CD14-positive monocyte (primary cell): ENCODE data around the gene CDH12. TPM values are rescaled to one million over a fixed set of nuclear protein-coding genes. Genes with fewer than 3 reads are reported as not detected.
"Not testable (repeated sequence)": the region's sequence is repeated elsewhere in the genome, so short reads cannot be mapped to it uniquely, and the experiment has no call there.

Experiments
- DNase-seq, 3 donors: peaks; one replicate each; pipeline ENCODE4 v3.0.0-alpha.2; 2011 to 2022
- H2AFZ ChIP-seq: 2 replicates; pipeline ENCODE4 v1.6.0; 2012; ENCODE audit warnings: mild to moderate bottlenecking, low read depth, low read length, inconsistent platforms; ENCODE audit not compliant: insufficient read depth, poor library complexity, severe bottlenecking
- H3K27ac ChIP-seq, 2 donors: 1 replicate in 1 of 2; 2 replicates in 1 of 2; pipeline ENCODE4 v1.5.1; 2012 to 2013; ENCODE audit warnings: low read length in 2 of 2, control low read depth in 1 of 2, inconsistent platforms in 1 of 2, low read depth in 1 of 2, mild to moderate bottlenecking in 1 of 2
- H3K27me3 ChIP-seq, 2 donors: one replicate each; pipeline versions ENCODE4 v1.6.0 to v1.6.1; 2011 to 2013; ENCODE audit warnings: low read length in 2 of 2; ENCODE audit not compliant: control insufficient read depth in 2 of 2, insufficient read depth in 2 of 2
- H3K36me3 ChIP-seq, 2 donors: replicated peaks in 1 of 2; 1 replicate in 1 of 2; 2 replicates in 1 of 2; pipeline versions ENCODE4 v1.5.1 to v1.6.1; 2012 to 2013; ENCODE audit warnings: low read length in 2 of 2, control low read depth in 1 of 2, inconsistent platforms in 1 of 2, mild to moderate bottlenecking in 1 of 2; ENCODE audit not compliant: insufficient read depth in 2 of 2, control insufficient read depth in 1 of 2
- H3K4me1 ChIP-seq, 2 donors: 1 replicate in 1 of 2; 2 replicates in 1 of 2; pipeline versions ENCODE4 v1.5.1 to v1.6.1; 2012 to 2013; ENCODE audit warnings: low read length in 2 of 2, control low read depth in 1 of 2, inconsistent platforms in 1 of 2, mild to moderate bottlenecking in 1 of 2, moderate library complexity in 1 of 2; ENCODE audit not compliant: insufficient read depth in 2 of 2, control insufficient read depth in 1 of 2
- H3K4me2 ChIP-seq: replicated peaks from 2 replicates; pipeline ENCODE3; 2012; ENCODE audit warnings: low read length, moderate library complexity, mild to moderate bottlenecking; ENCODE audit not compliant: poor library complexity, severe bottlenecking; ENCODE audit errors: extremely low read depth
- H3K4me3 ChIP-seq, 3 experiments: fragments of 200-600 bp in 1 of 3; sonication (generic) in 1 of 3; replicated peaks in 1 of 3; 1 replicate in 2 of 3; 2 replicates in 1 of 3; pipeline ENCODE4 v1.5.1; 2011 to 2013; ENCODE audit warnings: low read length in 3 of 3, mild to moderate bottlenecking in 3 of 3, control low read depth in 2 of 3, low read depth in 2 of 3, inconsistent platforms in 1 of 3, moderate library complexity in 1 of 3
- H3K79me2 ChIP-seq: 2 replicates; pipeline ENCODE4 v1.6.0; 2012; ENCODE audit warnings: mild to moderate bottlenecking, control low read depth, inconsistent platforms, low read length, moderate library complexity; ENCODE audit not compliant: insufficient read depth
- H3K9ac ChIP-seq: 2 replicates; pipeline ENCODE4 v1.6.0; 2017; ENCODE audit warnings: low read length, mild to moderate bottlenecking; ENCODE audit not compliant: insufficient read depth, poor library complexity, severe bottlenecking
- H3K9me3 ChIP-seq, 2 donors: replicated peaks in 1 of 2; 1 replicate in 1 of 2; 2 replicates in 1 of 2; pipeline versions ENCODE4 v1.5.1 to v1.6.1; 2012 to 2013; ENCODE audit warnings: low read length in 2 of 2, control low read depth in 1 of 2; ENCODE audit not compliant: control insufficient read depth in 1 of 2, insufficient read depth in 1 of 2
- H4K20me1 ChIP-seq: 2 replicates; pipeline ENCODE4 v1.6.0; 2012; ENCODE audit warnings: mild to moderate bottlenecking, low read length, control low read depth, moderate library complexity; ENCODE audit not compliant: insufficient read depth
- H3K27ac Mint-ChIP-seq, 7 donors: one replicate each; pipeline ENCODE4 v1.8.0; 2020; ENCODE audit warnings: mild to moderate bottlenecking in 7 of 7, mixed read lengths in 7 of 7, moderate library complexity in 6 of 7, inconsistent platforms in 2 of 7
- H3K27me3 Mint-ChIP-seq, 3 donors: one replicate each; pipeline ENCODE4 v1.8.0; 2021 to 2022; ENCODE audit warnings: low read depth in 3 of 3, mild to moderate bottlenecking in 3 of 3, mixed read lengths in 3 of 3, moderate library complexity in 3 of 3, inconsistent platforms in 1 of 3
- H3K36me3 Mint-ChIP-seq, 2 donors: one replicate each; pipeline ENCODE4 v1.8.0; 2020; ENCODE audit warnings: mixed read lengths in 2 of 2, inconsistent platforms in 1 of 2, mild to moderate bottlenecking in 1 of 2
- H3K4me1 Mint-ChIP-seq: one replicate; pipeline ENCODE4 v1.8.0; 2020; ENCODE audit warnings: mild to moderate bottlenecking, mixed read lengths
- H3K4me3 Mint-ChIP-seq, 2 donors: one replicate each; pipeline ENCODE4 v1.8.0; 2020; ENCODE audit warnings: mild to moderate bottlenecking in 2 of 2, mixed read lengths in 2 of 2, moderate library complexity in 1 of 2
- H3K9me3 Mint-ChIP-seq, 7 donors: one replicate each; pipeline ENCODE4 v1.8.0; 2020 to 2022; ENCODE audit warnings: mixed read lengths in 7 of 7, mild to moderate bottlenecking in 6 of 7, moderate library complexity in 6 of 7, inconsistent platforms in 2 of 7
- WGBS: methylation state at CpG from one replicate; pipeline ENCODE4 v1.1.5; 2013; ENCODE audit warnings: missing lambda C conversion rate; ENCODE audit not compliant: insufficient coverage; 5-methylcytosine and 5-hydroxymethylcytosine counted together
- intact Hi-C, 2 donors: fragments of 100-400 bp; cut with micrococcal nuclease; formaldehyde crosslinking; loops; one replicate each; pipeline versions ENCODE4 v1.15.0 to v1.15.1; 2023
- polyA plus RNA-seq, 3 donors: library from polyadenylated mRNA; depleted of rRNA in 1 of 3; unstranded in 2 of 3; stranded (reverse) in 1 of 3; fragments of 300-500 nt in 2 of 3; fragments of >200 nt in 1 of 3; fragmentation: Illumina TruSeq in 2 of 3; gene quantifications; 1 replicate in 2 of 3; 2 replicates in 1 of 3; pipeline ENCODE4 v1.2.3, GENCODE V29; 2012 to 2021
- TF ChIP-seq, protein P1 (sequence below): fragments of 200-600 bp; IDR thresholded peaks from one replicate; pipeline ENCODE4 v1.8.0; 2022; ENCODE audit warnings: antibody characterized with exemption, mild to moderate bottlenecking

Gene CDH12
- polyA plus RNA-seq, 3 donors: not detected

DNA sequence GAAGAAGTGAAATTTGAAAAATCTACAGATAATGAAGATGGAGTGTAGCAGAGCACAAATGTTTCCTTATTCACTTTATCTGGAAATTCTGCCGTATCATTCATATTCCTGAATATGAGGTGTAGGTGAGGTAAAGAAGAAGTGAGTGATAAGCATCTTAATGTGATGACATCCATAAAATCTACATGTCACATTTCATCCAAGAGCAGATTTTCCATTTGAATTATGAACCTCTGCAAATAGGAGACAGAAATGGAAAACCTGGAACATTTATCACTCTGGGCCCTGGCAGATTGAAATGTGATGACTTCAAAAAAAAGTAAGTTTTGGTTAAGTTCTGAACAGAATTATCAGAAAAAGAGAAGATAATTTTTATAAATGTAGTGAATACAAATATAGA is 240.2 kb downstream of the CDH12 start:
- no peak overlapping the region for H3K4me3 Mint-ChIP-seq
- H3K27me3 ChIP-seq: no peaks in the 10 kb centered on the region

DNA sequence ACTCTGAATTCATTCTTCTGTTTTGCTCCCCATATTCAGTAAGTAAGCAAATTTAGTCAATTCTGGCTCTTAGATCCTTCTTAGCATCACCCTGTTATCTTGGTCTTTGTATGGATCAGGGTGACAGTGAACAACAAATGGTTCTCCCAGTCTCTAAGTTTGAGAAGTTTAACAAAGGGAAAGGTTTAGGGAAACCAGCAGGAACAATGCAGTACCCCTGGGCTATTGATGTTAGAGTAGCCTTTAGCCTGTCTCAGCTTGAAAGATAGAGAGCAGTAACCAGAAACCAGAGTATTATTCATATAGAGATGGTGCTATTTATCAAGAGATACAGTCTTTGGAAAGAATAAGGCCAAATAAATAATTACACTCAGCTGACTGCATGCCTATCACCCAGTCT is 241.8 kb downstream of the CDH12 start:
- no peaks in the 10 kb centered on the region for H3K36me3 ChIP-seq
- intact Hi-C loops: no loop called here

More for the DNA sequence above, 240.2 kb downstream of the CDH12 start:
- H3K27ac ChIP-seq: no peak overlapping the region
- TF ChIP-seq, protein P1, sequence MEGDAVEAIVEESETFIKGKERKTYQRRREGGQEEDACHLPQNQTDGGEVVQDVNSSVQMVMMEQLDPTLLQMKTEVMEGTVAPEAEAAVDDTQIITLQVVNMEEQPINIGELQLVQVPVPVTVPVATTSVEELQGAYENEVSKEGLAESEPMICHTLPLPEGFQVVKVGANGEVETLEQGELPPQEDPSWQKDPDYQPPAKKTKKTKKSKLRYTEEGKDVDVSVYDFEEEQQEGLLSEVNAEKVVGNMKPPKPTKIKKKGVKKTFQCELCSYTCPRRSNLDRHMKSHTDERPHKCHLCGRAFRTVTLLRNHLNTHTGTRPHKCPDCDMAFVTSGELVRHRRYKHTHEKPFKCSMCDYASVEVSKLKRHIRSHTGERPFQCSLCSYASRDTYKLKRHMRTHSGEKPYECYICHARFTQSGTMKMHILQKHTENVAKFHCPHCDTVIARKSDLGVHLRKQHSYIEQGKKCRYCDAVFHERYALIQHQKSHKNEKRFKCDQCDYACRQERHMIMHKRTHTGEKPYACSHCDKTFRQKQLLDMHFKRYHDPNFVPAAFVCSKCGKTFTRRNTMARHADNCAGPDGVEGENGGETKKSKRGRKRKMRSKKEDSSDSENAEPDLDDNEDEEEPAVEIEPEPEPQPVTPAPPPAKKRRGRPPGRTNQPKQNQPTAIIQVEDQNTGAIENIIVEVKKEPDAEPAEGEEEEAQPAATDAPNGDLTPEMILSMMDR: no peak
- no peak overlapping the region for H3K4me2 ChIP-seq
- H2AFZ ChIP-seq: no peak overlapping the region
- H3K36me3 ChIP-seq: no peaks in the 10 kb centered on the region
- no peak overlapping the region for H3K9ac ChIP-seq
- H3K9me3 ChIP-seq: peaks cover 2 to 4% of the 10 kb centered on the region in 2 donors
- DNase-seq: no peak
- WGBS: no CpG with 5 or more reads among the region's 1 CpG
- H3K79me2 ChIP-seq: no peaks in the 10 kb centered on the region
- H3K4me3 ChIP-seq: no peak overlapping the region
- intact Hi-C loops: no loop called here
- Mint-ChIP-seq H3K4me1 (no peaks in the 10 kb centered on the region), H3K27ac (no peak overlapping the region), H3K9me3 (peaks cover 0 to 5% (median 0%) of the 10 kb centered on the region in 7 donors), H3K36me3 (no peaks in the 10 kb centered on the region), H3K27me3 (no peaks in the 10 kb centered on the region)
- H4K20me1 ChIP-seq: no peaks in the 10 kb centered on the region
- no peaks in the 10 kb centered on the region for H3K4me1 ChIP-seq

DNA sequence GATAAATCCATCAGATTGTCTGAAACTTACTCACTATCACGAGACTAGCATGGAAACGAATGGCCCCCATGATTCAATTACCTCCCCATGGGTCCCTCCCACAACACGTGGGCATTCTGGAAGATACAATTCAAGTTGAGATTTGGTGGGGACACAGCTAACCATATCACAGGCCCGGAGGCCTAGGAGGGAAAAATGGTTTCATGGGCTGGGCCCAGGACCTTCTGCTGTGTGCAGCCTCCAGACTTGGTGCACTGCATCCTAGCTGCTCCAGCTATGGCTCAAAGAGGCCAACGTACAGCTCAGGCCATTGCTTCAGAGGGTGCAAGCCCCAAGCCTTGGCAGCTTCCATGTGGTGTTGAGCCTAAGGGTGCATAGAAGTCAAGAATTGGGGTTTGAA is 245.6 kb downstream of the CDH12 start:
- WGBS: 51% methylated on average over 2 of the region's 5 CpGs
- not testable (repeated sequence) for H3K4me3 Mint-ChIP-seq

More for the DNA sequence above, 241.8 kb downstream of the CDH12 start:
- H4K20me1 ChIP-seq: no peaks in the 10 kb centered on the region
- H3K79me2 ChIP-seq: no peaks in the 10 kb centered on the region
- DNase-seq: no peak
- no peak overlapping the region for H3K27ac Mint-ChIP-seq
- TF ChIP-seq, protein P1: no peak
- no peak overlapping the region for H2AFZ ChIP-seq
- no peak overlapping the region for H3K27ac ChIP-seq
- no peaks in the 10 kb centered on the region for H3K36me3 Mint-ChIP-seq
- H3K4me2 ChIP-seq: no peak overlapping the region
- no peaks in the 10 kb centered on the region for H3K4me1 ChIP-seq
- H3K27me3 Mint-ChIP-seq: no peaks in the 10 kb centered on the region
- no peaks in the 10 kb centered on the region for H3K4me1 Mint-ChIP-seq
- H3K4me3 Mint-ChIP-seq: no peak overlapping the region
- no peaks in the 10 kb centered on the region for H3K27me3 ChIP-seq
- peaks cover 0 to 10% (median 4%) of the 10 kb centered on the region in 7 donors for H3K9me3 Mint-ChIP-seq
- H3K4me3 ChIP-seq: no peak overlapping the region
- H3K9ac ChIP-seq: no peak overlapping the region
- peaks cover 5 to 10% of the 10 kb centered on the region in 2 donors for H3K9me3 ChIP-seq

More for the DNA sequence above, 245.6 kb downstream of the CDH12 start:
- H3K79me2 ChIP-seq, H4K20me1 ChIP-seq, H2AFZ ChIP-seq, H3K4me2 ChIP-seq, H3K4me3 ChIP-seq, H3K27ac Mint-ChIP-seq, H3K36me3 ChIP-seq, H3K9ac ChIP-seq, H3K36me3 Mint-ChIP-seq, intact Hi-C loops, H3K27ac ChIP-seq, H3K4me1 ChIP-seq, H3K27me3 ChIP-seq, DNase-seq, H3K27me3 Mint-ChIP-seq, H3K4me1 Mint-ChIP-seq: not testable (repeated sequence)
- H3K9me3 ChIP-seq: peaks cover 5 to 18% of the 10 kb centered on the region in 2 donors
- peaks cover 0 to 10% (median 4%) of the 10 kb centered on the region in 7 donors for H3K9me3 Mint-ChIP-seq
